Posterior vena cava (tissue), 2 donors: ENCODE measurements around the gene CTIF. TPM values are rescaled to one million over a fixed set of nuclear protein-coding genes. Genes with fewer than 3 reads are reported as not detected.
A peak's percentile ranks its signal among the peaks of the same experiment; 100 is the strongest.
"Not testable (repeated sequence)": the region's sequence is repeated elsewhere in the genome, so short reads cannot be mapped to it uniquely, and the experiment has no call there.

Source experiments
- DNase-seq: peaks from one replicate; pipeline ENCODE4 v3.0.0-alpha.2; 2020; ENCODE audit warnings: low spot score
- intact Hi-C, 2 donors: fragments of 100-400 bp; cut with DNase I; formaldehyde crosslinking; loops; one replicate each; pipeline versions ENCODE4 v1.14.1 to v1.14.2; 2022 to 2023
- total RNA-seq, 2 donors: library from RNA; stranded (reverse); fragmentation: NEBNext Ultra II Directional; extraction: Animal tissue kit (Norgen Biotek cat#: 25700); gene quantifications; one replicate each; pipeline ENCODE4 v1.2.1, GENCODE V29; 2021
- donor health status: DM: yes; HTN: yes; CAD: no.
- donor health status: DM: yes; HTN: yes; CAD: no.

Gene CTIF
- total RNA-seq, 2 donors from 2014 or later = 87.8 to 116 TPM

GRCh38 chr18:48649231-48649630 lies 110.4 kb downstream of the CTIF start:
- intact Hi-C loops = no loop called here
- DNase-seq = no peak

- DNase-seq, intact Hi-C loops: not testable (repeated sequence)
Measured at GRCh38 chr18:48654591-48654990, 115.8 kb downstream of the CTIF start.

- DNase-seq = no peak
- intact Hi-C loops = no loop called here
Measured at GRCh38 chr18:48655508-48655907, 116.7 kb downstream of the CTIF start.

GRCh38 chr18:48656176-48656575 lies 117.3 kb downstream of the CTIF start:
- DNase-seq = no peak
- intact Hi-C loops = no loop called here

GRCh38 chr18:48656582-48656981 lies 117.8 kb downstream of the CTIF start:
- intact Hi-C loops = no loop called here
- no peak for DNase-seq

- intact Hi-C loops = loop anchor here in 1 of 2 donors (2.0 kb wide), 1 partner anchor 61 kb away; no protein-coding TSS in a partner anchor
- no peak for DNase-seq
Measured at GRCh38 chr18:48657447-48658120, 118.8 kb downstream of the CTIF start.

GRCh38 chr18:48658721-48659120 lies 119.9 kb downstream of the CTIF start:
- no peak for DNase-seq
- intact Hi-C loops = loop anchor here in 1 of 2 donors (2.0 kb wide), 1 partner anchor 62 kb away; no protein-coding TSS in a partner anchor

GRCh38 chr18:48659188-48660009 lies 120.6 kb downstream of the CTIF start:
- intact Hi-C loops = loop anchor here in 1 of 2 donors (2.0 to 10.0 kb wide), 3 partner anchors 63 to 183 kb away; no protein-coding TSS in a partner anchor

GRCh38 chr18:48660346-48661228 lies 121.8 kb downstream of the CTIF start:
- intact Hi-C loops = loop anchor here in 1 of 2 donors (2.0 to 10.0 kb wide), 2 partner anchors 116 to 184 kb away; no protein-coding TSS in a partner anchor
- DNase-seq = no peak

More at GRCh38 chr18:48659188-48660009, 120.6 kb downstream of the CTIF start:
- no peak for DNase-seq

- no peak for DNase-seq
- intact Hi-C loops = loop anchor here in 1 of 2 donors (2.0 to 10.0 kb wide), 2 partner anchors 117 to 185 kb away; no protein-coding TSS in a partner anchor
Measured at GRCh38 chr18:48661421-48661820, 122.6 kb downstream of the CTIF start.

GRCh38 chr18:48662011-48662661 lies 123.3 kb downstream of the CTIF start:
- no peak for DNase-seq
- intact Hi-C loops = loop anchor here (2.0 to 10.0 kb wide), 2 partner anchors 117 to 185 kb away; no protein-coding TSS in a partner anchor

GRCh38 chr18:48663096-48663930 lies 124.5 kb downstream of the CTIF start:
- no peak for DNase-seq
- intact Hi-C loops = loop anchor here (2.0 to 10.0 kb wide), 2 partner anchors 119 to 187 kb away; no protein-coding TSS in a partner anchor

GRCh38 chr18:48663931-48664847 lies 125.4 kb downstream of the CTIF start:
- peak; percentile 90 for DNase-seq
- intact Hi-C loops = loop anchor here (2.0 to 10.0 kb wide), 2 partner anchors 119 to 187 kb away; no protein-coding TSS in a partner anchor

GRCh38 chr18:48665654-48666053 lies 126.8 kb downstream of the CTIF start:
- intact Hi-C loops = loop anchor here in 1 of 2 donors (10.0 kb wide), 1 partner anchor 121 kb away; no protein-coding TSS in a partner anchor
- DNase-seq = no peak

GRCh38 chr18:48666613-48667012 lies 127.8 kb downstream of the CTIF start:
- DNase-seq = peak; percentile 42
- intact Hi-C loops = loop anchor here in 1 of 2 donors (10.0 kb wide), 1 partner anchor 122 kb away; no protein-coding TSS in a partner anchor
